ENCODE measurements around the gene ZFAND3.

- TF ChIP-seq TCF12 (IDR thresholded peaks at IDR 0.05), result no peak
- TF ChIP-seq EP300 (IDR thresholded peaks at IDR 0.05; ENCODE audit: borderline replicate concordance in 1 of 2, low read depth in 1 of 2, low read length in 1 of 2), result no peak
- no peak for TF ChIP-seq POLR2AphosphoS5 (IDR thresholded peaks at IDR 0.05; ENCODE audit: low read depth, low read length)
- no peak for TF ChIP-seq JUND (IDR thresholded peaks at IDR 0.05)
- TF ChIP-seq, protein P1, sequence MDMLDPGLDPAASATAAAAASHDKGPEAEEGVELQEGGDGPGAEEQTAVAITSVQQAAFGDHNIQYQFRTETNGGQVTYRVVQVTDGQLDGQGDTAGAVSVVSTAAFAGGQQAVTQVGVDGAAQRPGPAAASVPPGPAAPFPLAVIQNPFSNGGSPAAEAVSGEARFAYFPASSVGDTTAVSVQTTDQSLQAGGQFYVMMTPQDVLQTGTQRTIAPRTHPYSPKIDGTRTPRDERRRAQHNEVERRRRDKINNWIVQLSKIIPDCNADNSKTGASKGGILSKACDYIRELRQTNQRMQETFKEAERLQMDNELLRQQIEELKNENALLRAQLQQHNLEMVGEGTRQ (IDR thresholded peaks at IDR 0.05; ENCODE audit: borderline replicate concordance, low read depth, low read length), result no peak
- TF ChIP-seq, protein P2, sequence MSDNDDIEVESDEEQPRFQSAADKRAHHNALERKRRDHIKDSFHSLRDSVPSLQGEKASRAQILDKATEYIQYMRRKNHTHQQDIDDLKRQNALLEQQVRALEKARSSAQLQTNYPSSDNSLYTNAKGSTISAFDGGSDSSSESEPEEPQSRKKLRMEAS (IDR thresholded peaks at IDR 0.05; ENCODE audit: low read depth), result no peak
- TF ChIP-seq, protein P3, sequence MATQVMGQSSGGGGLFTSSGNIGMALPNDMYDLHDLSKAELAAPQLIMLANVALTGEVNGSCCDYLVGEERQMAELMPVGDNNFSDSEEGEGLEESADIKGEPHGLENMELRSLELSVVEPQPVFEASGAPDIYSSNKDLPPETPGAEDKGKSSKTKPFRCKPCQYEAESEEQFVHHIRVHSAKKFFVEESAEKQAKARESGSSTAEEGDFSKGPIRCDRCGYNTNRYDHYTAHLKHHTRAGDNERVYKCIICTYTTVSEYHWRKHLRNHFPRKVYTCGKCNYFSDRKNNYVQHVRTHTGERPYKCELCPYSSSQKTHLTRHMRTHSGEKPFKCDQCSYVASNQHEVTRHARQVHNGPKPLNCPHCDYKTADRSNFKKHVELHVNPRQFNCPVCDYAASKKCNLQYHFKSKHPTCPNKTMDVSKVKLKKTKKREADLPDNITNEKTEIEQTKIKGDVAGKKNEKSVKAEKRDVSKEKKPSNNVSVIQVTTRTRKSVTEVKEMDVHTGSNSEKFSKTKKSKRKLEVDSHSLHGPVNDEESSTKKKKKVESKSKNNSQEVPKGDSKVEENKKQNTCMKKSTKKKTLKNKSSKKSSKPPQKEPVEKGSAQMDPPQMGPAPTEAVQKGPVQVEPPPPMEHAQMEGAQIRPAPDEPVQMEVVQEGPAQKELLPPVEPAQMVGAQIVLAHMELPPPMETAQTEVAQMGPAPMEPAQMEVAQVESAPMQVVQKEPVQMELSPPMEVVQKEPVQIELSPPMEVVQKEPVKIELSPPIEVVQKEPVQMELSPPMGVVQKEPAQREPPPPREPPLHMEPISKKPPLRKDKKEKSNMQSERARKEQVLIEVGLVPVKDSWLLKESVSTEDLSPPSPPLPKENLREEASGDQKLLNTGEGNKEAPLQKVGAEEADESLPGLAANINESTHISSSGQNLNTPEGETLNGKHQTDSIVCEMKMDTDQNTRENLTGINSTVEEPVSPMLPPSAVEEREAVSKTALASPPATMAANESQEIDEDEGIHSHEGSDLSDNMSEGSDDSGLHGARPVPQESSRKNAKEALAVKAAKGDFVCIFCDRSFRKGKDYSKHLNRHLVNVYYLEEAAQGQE (IDR thresholded peaks at IDR 0.05; ENCODE audit: low read depth, low read length), result no peak
- TF ChIP-seq CTCF (IDR thresholded peaks at IDR 0.05), result no peak
- no peak for TF ChIP-seq EZH2phosphoT487 (IDR thresholded peaks at IDR 0.05; ENCODE audit: borderline replicate concordance, low read depth)
- TF ChIP-seq ELF1 (IDR thresholded peaks at IDR 0.05), result no peak
- no peak for TF ChIP-seq NRF1 (IDR thresholded peaks at IDR 0.05; ENCODE audit: low read depth, low read length)
These were observed 162.1 kb downstream of the ZFAND3 start for GRCh38 chr6:37981626-37982025.

Data from SK-N-SH (cell line).